Sigmoid colon (tissue), 7 donors: ENCODE data around the gene LHX3. TPM values are rescaled to one million over a fixed set of nuclear protein-coding genes. Genes with fewer than 3 reads are reported as not detected.

ENCODE experiments used
- DNase-seq: peaks from one replicate; pipeline ENCODE4 v3.0.0-alpha.2; 2019
- H3K27ac ChIP-seq, 4 donors: fragments of 200-600 bp; sonication (generic); one replicate each; pipeline ENCODE4 v1.5.1; 2016 to 2019; ENCODE audit warnings: mild to moderate bottlenecking in 1 of 4
- H3K27me3 ChIP-seq, 3 donors: fragments of 200-600 bp; sonication (generic); one replicate each; pipeline ENCODE4 v1.5.1; 2019; ENCODE audit warnings: mild to moderate bottlenecking in 1 of 3
- H3K36me3 ChIP-seq, 4 donors: fragments of 200-600 bp; sonication (generic); one replicate each; pipeline ENCODE4 v1.5.1; 2016 to 2019
- H3K4me1 ChIP-seq, 4 donors: fragments of 200-600 bp; sonication (generic); one replicate each; pipeline ENCODE4 v1.5.1; 2017 to 2019
- H3K4me3 ChIP-seq, 4 donors: fragments of 200-600 bp; sonication (generic); one replicate each; pipeline ENCODE4 v1.5.1; 2017 to 2019; ENCODE audit warnings: mild to moderate bottlenecking in 2 of 4, moderate library complexity in 1 of 4
- H3K9me3 ChIP-seq, 4 donors: fragments of 200-600 bp in 3 of 4; sonication (generic) in 3 of 4; one replicate each; pipeline versions ENCODE4 v1.5.1 to v1.6.1; 2013 to 2019
- CTCF ChIP-seq, 4 experiments: fragments of 450-650 bp in 3 of 4; fragments of 200-600 bp in 1 of 4; IDR thresholded peaks; one replicate each; pipeline ENCODE4 v1.5.1; 2016 to 2019; ENCODE audit warnings: antibody characterized with exemption in 4 of 4, mild to moderate bottlenecking in 3 of 4, moderate library complexity in 2 of 4
- EP300 ChIP-seq, 4 donors: sonication (generic); formaldehyde crosslinking; IDR thresholded peaks; one replicate each; pipeline ENCODE4 v1.6.1; 2017; ENCODE audit warnings: antibody characterized with exemption in 4 of 4
- POLR2A ChIP-seq, 2 donors: fragments of 450-650 bp; IDR thresholded peaks; one replicate each; pipeline ENCODE4 v1.6.1; 2016; ENCODE audit warnings: antibody characterized with exemption in 2 of 2, mild to moderate bottlenecking in 2 of 2, moderate library complexity in 2 of 2
- POLR2AphosphoS5 ChIP-seq, 4 donors: sonication (generic); formaldehyde crosslinking; IDR thresholded peaks; one replicate each; pipeline ENCODE4 v1.6.1; 2017; ENCODE audit warnings: antibody characterized with exemption in 4 of 4
- WGBS, 2 donors: extraction: QIAGEN DNeasy Blood & Tissue Kit; methylation state at CpG; one replicate each; pipeline ENCODE4 v1.1.7; 2013; 5-methylcytosine and 5-hydroxymethylcytosine counted together
- intact Hi-C: fragments of 100-400 bp; cut with DNase I; formaldehyde crosslinking; loops from one replicate; pipeline ENCODE4 v1.15.1; 2023
- polyA plus RNA-seq, 3 donors: library from polyadenylated mRNA; stranded (reverse); fragments of 200-250 nt; gene quantifications; one replicate each; pipeline ENCODE4 v1.2.3, GENCODE V29; 2013
- total RNA-seq, 4 donors: library from RNA; depleted of rRNA; stranded (reverse); fragments of >200 nt; gene quantifications; one replicate each; pipeline ENCODE4 v1.1.0, GENCODE V29; 2016
- donor health status: healthy with polysubstance abuse.
- donor health status: Bipolar disorder and iron deficiency.
- donor health status: healthy.

Gene LHX3
- total and polyA plus RNA-seq, 7 donors: not detected

GRCh38 chr9:136193127-136193890 is 11.6 kb downstream of the LHX3 start:
- H3K4me3 ChIP-seq: no peak overlapping the region
- H3K27ac ChIP-seq: no peak overlapping the region
- H3K4me1 ChIP-seq: peaks cover 0 to 12% (median 4%) of the 10 kb centered on the region in 4 donors
- intact Hi-C loops: no loop called here
- peaks cover 50 to 96% (median 88%) of the 10 kb centered on the region in 3 donors for H3K27me3 ChIP-seq
- whole genome bisulfite sequencing, 2 donors: 4 to 10% methylated on average over 96 of the region's 96 CpGs
- no peak for DNase-seq
- H3K36me3 ChIP-seq: no peaks in the 10 kb centered on the region
- TF ChIP-seq EP300 (IDR thresholded peaks at IDR 0.05): no peak
- no peak for TF ChIP-seq POLR2AphosphoS5 (IDR thresholded peaks at IDR 0.05)
- TF ChIP-seq POLR2A (IDR thresholded peaks at IDR 0.05): no peak
- TF ChIP-seq CTCF (IDR thresholded peaks at IDR 0.05): no peak
- H3K9me3 ChIP-seq: no peaks in the 10 kb centered on the region

GRCh38 chr9:136192289-136193126 is 12.4 kb downstream of the LHX3 start:
- Histone ChIP-seq H3K27me3 (peaks cover 42 to 96% (median 87%) of the 10 kb centered on the region in 3 donors), H3K36me3 (no peaks in the 10 kb centered on the region), H3K27ac (no peak overlapping the region), H3K4me1 (peaks cover 0 to 10% (median 2%) of the 10 kb centered on the region in 4 donors), H3K9me3 (no peaks in the 10 kb centered on the region), H3K4me3 (no peak overlapping the region)
- intact Hi-C loops: no loop called here
- DNase-seq: no peak
- WGBS, 2 donors: 5 to 11% methylated on average over 51 of the region's 51 CpGs
- TF ChIP-seq EP300 (IDR thresholded peaks at IDR 0.05) (no peak), CTCF (IDR thresholded peaks at IDR 0.05) (no peak), POLR2AphosphoS5 (IDR thresholded peaks at IDR 0.05) (no peak), POLR2A (IDR thresholded peaks at IDR 0.05) (no peak)

- intact Hi-C loops: no loop called here
- H3K4me3 ChIP-seq: no peak overlapping the region
- H3K27me3 ChIP-seq: peaks cover 36 to 96% (median 85%) of the 10 kb centered on the region in 3 donors
- WGBS, 2 donors: 20 to 23% methylated on average over 9 of the region's 9 CpGs
- no peaks in the 10 kb centered on the region for H3K36me3 ChIP-seq
- H3K27ac ChIP-seq: no peak overlapping the region
- no peaks in the 10 kb centered on the region for H3K9me3 ChIP-seq
- no peak for TF ChIP-seq POLR2A (IDR thresholded peaks at IDR 0.05)
- TF ChIP-seq POLR2AphosphoS5 (IDR thresholded peaks at IDR 0.05): no peak
- TF ChIP-seq EP300 (IDR thresholded peaks at IDR 0.05): no peak
- no peak for TF ChIP-seq CTCF (IDR thresholded peaks at IDR 0.05)
- no peak for DNase-seq
- peaks cover 0 to 10% (median 2%) of the 10 kb centered on the region in 4 donors for H3K4me1 ChIP-seq
These were observed 13.0 kb downstream of the LHX3 start for GRCh38 chr9:136191960-136192286.

GRCh38 chr9:136191099-136191959 is 13.6 kb downstream of the LHX3 start:
- 47% methylated on average over 30 of the region's 30 CpGs for WGBS, 2 donors
- no peak for DNase-seq
- no peak overlapping the region for H3K4me3 ChIP-seq
- TF ChIP-seq POLR2AphosphoS5 (IDR thresholded peaks at IDR 0.05): no peak
- no peak for TF ChIP-seq EP300 (IDR thresholded peaks at IDR 0.05)
- TF ChIP-seq CTCF (IDR thresholded peaks at IDR 0.05): no peak
- TF ChIP-seq POLR2A (IDR thresholded peaks at IDR 0.05): no peak
- no peaks in the 10 kb centered on the region for H3K36me3 ChIP-seq
- H3K27me3 ChIP-seq: peaks cover 32 to 96% (median 82%) of the 10 kb centered on the region in 3 donors
- H3K9me3 ChIP-seq: no peaks in the 10 kb centered on the region
- peaks cover 0 to 10% (median 2%) of the 10 kb centered on the region in 4 donors for H3K4me1 ChIP-seq
- no peak overlapping the region for H3K27ac ChIP-seq
- intact Hi-C loops: no loop called here
